Stimulated activated CD8-positive, alpha-beta memory T cell treated with anti-CD3 and anti-CD28 coated beads, Interleukin-12 subunit alpha, Interleukin-12 subunit beta, amount 100 ng/mL, for 1 hour (primary cell): ENCODE measurements around the gene NUP133.
"Not testable (repeated sequence)": the region's sequence is repeated elsewhere in the genome, so short reads cannot be mapped to it uniquely, and the experiment has no call there.

Experiments used
- DNase-seq: peaks from one replicate; pipeline ENCODE4 v3.0.0-alpha.2; 2020; ENCODE audit warnings: low read depth

The NUP133 gene

DNA sequence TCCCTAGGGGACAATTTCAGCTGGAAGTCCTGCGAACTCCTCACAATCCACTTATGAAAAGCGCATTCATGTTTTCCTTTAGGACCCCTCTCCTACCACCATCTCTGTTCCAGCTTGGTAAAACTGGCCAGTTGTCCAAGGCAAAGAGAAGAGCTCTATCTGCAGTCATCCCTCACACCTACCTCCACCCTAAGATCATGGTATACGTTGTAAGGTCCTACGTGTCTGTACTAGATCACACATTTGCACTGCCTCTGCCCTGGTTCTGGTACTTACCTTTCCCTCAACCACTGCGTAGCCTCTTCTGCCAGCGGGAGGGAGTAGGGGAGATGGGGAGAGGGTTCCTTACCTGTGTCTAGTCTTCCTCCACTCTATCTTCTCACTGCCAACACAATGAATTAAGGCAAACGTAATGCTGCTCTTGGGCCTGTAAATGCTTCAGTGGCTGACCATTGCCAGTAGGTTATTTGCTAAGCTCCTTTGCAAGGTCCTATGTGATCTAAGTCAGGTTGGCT, 739 bp upstream of the NUP133 start:
- DNase-seq: no peak

DNA sequence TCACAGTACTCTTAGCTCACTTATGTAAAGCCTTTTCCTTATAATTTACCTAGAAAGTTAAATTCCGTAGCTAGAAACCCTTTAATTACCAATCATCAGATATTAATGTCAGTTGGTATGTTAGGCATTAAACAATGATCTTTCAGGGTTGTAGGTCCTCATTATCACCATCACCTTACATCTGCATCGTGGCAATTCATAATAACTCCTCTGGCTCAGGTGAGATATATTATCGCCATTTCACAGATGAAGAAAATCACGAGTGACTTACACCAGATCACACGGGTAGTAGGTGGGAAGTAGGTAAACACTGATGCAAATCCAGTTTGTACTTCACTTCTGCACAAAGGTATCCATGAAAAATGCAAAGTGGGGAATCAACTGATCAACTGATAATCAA, 639 bp downstream of the NUP133 start:
- no peak for DNase-seq

DNA sequence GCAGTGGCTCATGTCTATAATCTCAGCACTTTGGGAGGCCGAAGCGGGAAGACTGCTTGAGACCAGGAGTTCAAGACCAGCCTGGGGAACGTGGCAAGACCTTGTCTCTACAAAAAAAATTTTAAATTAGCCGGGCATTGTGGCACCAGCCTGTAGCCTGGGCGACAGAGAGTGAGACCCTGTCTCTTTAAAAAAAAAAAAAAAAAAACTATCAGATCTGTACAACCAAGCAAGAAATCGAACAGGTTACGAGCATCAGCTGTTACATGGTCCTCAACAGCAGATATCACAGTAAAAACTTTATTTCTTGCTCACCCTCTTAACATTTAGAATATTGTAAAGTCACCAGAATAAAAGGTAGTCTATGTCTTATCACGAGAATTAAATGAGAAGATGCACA, 1.5 kb downstream of the NUP133 start:
- no peak for DNase-seq

DNA sequence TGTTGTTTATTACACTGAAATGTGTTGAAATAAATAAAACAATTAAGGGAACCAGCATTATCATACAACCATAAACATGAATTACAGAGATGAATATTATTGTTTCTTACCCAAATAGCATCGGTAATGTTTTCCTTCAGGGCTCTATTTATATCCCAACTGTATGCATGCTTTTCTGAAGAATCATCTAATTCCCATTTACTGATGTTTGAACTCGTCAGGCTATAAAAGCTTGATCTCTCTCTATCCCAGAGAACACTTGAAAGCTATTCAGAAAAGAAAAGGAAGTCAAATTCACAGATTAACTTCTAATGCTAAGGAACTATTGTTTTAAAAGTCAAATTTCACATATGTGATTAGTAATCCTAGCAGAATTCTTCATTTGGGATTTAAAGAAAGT, 12.4 kb downstream of the NUP133 start:
- DNase-seq: no peak

DNA sequence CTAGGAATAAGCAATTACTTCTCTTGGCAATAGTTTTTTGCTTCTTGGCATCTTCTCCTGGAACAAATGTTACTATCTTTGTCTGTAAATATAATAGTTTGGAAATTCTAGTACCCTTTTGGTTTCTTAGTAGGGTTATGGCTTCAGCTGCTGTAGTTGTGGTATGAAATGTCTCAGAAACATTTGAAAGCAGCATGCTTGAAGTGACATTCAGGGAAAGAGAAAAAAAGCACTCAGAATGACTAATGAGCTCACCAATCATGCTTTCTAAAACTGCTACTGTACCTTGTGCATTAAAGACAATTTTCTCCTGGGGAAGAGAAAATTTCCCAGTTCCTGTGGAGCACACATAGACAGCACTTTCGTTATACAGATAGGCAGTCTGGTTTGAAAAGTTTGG, 21.0 kb downstream of the NUP133 start:
- no peak for DNase-seq

DNA sequence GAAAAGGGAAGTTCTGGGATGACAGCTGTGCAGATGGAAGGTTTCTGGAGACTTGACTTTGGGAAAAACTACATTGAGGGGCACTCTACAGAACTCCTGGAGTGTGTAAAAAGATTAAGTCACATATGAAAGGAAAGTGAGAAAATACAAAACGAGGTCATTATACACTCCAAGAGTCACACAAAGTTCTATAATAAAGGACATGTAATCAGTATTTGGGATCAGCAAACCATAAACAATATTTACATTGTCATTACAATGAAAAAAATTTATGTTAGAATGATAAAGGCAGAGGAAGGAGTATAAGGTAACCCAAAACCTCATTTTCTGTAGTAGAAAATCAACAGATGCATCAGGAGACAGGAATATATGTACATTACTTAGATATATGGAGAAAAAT, 22.8 kb downstream of the NUP133 start:
- no peak for DNase-seq

DNA sequence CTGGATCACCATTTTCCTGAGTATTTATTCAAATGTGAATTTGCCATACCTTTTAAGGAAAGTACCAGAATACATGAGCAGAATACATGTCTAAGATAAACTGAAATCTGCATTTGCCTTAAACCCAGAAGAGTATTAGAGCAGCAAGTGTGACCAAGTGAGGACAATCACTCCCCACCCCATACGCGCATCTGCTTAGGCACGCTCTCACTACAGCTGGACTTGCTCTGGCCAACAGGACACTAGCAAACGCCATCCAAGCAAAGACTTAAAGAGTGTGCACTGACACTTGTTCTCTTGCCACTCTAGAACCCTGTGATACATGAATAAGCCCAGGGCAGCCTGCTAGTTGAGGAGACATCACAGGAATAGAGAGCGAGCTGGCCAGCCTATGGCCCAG, 25.6 kb downstream of the NUP133 start:
- no peak for DNase-seq

DNA sequence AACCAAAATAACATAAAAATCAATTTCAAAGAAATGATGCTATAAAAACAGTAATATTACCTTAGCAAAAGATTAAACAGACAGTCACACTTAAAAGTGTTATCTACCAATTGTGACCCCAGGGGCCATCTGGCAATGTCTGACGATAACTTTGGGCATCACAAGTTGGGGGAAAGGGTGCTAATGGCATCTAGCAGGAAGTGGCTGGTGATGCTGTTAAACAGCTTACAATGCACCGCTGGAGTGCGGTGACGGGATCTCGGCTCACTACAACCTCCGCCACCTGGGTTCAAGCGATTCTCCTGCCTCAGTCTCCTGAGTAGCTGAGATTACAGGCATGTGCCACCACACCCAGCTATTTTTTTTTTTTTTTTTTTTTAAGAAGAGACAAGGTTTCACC, 27.6 kb downstream of the NUP133 start:
- no peak for DNase-seq

DNA sequence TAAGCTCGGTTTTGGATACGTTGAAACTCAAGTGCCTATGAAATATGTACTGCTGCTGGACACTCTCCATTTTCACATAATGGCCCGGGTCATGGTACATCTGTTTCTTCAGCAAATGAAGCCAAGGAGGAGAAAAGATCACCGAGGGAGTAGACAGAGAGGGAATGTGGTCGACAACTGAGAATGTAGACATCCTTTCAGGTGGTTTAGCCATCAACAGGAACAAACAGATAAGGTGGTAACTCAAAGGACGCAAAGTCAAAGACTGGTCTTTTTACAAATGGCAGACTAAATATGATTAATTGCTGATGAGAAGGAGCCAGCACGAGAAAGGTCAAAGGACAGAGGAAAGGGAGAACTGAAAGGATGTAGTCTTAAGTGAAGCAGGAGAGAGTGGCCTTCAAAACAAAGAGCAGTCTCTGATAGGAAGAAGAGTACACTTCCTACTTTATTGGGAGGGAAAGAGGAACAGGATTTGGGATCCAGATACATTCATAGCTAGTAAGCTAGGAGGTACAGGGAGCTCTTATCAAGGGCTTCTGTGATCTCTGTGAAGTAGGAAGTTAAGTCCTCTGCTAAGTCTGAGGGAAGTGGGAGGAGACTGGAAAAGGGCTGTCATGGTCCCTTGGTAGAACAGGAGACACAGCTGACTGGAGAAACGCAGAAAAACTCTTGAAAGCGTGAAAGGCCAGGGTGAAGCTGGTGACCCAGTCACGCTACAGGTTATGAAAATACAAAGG, 28.3 kb downstream of the NUP133 start:
- no peak for DNase-seq

DNA sequence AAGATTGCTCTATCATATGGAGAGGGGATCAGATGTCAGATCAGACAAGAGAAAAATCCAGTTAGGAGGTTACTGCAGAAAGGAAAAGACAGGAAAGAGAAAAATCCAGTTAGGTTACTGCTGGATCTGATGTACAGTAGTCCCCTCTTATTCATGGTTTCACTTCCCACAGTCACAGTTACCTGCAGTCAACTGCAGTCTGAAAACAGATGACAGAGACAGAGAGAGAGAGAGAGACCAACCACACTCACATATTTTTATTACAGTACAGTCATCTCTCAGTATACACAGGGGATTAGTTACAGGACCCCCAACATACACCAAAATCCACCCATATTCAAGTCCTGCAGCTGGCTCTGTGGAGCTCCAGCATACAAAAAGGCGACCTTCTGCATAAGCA, 29.3 kb downstream of the NUP133 start:
- no peak for DNase-seq

DNA sequence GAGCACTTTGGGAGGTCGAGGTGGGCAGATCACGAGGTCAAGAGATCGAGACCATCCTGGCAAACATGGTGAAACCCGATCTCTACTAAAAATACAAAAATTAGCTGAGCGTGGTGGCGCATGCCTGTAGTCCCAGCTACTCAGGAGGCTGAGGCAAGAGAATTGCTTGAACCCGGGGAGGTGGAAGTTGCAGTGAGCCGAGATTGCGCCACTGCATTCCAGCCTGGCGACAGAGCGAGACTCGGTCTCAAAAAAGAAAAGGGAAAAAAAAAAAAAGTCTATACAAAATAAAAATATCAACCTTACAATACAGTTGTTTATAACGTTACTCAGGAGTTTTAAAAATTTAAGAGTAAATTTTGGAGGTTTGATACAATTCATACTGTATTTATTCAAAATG, 32.3 kb downstream of the NUP133 start:
- DNase-seq: not testable (repeated sequence)

DNA sequence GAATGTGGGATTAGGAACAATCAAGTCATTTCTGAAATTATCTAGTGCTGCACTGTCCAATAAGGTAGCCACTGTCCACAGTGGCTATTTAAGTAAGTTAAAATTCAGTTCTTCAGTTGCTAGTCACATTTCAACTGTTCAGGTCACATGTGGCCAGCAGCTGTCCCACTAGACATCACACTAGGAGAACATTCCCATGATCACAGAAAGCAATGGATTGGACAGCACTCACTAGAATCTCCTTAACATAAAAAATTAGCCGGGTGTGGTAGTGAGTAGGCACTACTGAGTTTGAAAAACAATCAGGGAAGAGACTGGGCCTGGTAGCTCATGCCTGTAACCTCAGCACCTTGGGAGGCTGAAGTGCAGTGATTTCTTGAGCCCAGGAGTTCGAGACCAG, 33.6 kb downstream of the NUP133 start:
- DNase-seq: no peak

DNA sequence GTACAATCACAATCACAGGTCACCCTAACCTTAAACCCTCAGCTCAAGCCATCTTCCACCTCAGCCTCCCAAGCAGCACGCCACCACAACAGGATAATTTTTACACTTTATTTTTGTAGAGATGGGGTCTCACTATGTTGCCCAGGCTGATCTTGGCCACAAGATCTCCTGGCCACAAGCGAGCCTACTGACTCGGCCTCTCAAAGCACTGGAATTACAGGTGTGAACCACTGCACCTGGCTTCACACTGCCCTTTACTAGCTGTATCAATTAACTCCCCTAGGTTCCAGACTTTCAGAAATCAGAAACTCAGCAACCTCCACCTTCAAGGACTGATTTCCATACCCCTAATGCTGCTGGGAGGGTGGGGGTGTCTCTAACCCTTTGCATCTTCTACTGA, 37.0 kb downstream of the NUP133 start:
- no peak for DNase-seq

DNA sequence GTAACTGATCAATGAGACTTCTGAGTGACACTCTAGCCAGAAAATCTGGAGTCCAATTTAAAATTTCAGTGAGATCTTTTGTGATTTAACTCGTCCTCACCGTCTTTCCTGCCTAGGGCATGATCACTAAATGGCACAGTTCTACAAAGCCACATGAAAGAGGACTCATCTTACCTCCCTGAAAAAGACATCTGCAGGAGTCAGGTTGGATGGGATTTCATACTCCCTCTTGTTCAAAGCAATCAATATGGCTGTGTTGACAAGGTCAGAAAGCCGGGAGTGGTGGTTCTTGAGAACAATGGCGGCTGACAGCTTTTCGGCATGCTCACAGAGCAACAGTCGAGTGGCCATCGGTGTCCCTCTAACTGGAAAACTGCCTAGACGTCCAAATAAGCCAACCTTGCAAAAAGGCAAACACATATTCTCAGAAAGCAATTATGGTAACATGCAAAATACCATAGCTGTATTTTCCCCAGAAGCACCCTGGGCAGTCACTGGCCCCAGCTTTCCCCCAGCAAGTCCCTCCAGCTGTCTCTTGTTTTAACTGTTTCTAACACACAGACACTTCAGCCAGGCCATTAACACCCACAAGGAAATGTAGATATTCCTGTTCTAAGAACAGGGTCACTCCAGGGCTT, 37.6 kb downstream of the NUP133 start:
- DNase-seq: no peak

DNA sequence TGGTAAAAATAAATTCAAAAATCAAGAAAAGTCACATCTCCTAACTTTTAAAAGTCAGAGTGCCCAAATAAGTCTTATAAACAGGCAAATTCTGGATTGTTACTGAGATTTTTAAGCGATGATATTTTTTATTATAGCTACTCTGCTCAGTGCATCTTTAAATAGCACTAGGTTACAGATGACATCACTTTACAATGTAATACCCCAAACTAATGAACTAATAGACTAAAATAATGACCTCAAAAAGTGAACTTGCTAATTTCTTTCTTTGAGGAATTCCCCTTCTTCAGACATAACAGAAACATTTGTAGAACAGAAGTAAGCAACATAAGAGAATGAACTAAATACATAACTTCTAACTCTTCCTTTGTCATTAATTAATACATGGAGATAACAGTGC, 41.3 kb downstream of the NUP133 start:
- no peak for DNase-seq

DNA sequence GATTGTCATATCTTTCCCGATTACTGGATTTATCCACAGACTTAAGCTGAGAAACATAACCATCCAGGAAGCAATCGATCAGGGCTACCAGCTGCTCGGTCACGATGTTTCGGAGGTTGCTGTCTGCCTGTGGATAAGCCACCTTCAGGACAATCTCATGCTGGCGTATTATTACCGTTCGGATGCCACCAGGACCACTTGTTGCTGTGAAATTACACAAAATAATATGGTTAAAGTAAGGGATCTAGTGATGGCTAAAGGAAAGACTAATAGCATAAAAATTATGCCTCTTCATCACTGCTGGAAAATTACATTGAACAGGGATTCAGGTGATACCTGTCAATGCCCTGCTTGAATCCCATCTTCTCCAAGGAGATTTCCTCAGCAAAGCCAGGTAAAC, 43.5 kb downstream of the NUP133 start:
- DNase-seq: no peak

DNA sequence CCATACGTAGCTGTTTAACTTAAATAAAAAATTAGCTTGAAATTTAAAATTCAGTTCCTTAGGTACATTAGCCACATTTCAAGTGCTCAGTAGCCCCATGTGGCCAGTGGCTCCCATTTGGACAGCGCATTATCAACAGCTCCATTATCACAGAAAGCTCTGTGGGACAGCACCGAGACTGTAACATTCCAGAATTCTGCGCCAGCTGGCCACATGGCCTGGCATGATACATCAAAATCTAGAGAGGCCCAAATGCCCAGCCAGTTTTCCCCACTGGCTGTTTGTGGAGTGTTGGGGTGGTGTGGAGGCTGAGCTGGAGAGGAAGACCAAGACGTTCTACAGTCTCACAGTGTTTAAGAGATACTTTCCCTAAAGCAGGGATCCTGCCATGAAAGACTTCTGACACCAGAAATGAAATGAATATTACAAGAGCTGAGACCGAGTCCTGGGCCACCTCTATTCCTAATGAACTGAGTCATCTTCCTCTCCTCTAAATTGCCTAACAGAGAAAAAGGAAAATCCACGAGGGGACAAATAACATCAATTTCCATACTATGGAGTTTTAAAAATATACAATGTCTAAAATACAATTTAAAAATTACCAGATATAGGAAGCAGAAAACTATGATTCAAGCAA, 47.0 kb downstream of the NUP133 start:
- no peak for DNase-seq

DNA sequence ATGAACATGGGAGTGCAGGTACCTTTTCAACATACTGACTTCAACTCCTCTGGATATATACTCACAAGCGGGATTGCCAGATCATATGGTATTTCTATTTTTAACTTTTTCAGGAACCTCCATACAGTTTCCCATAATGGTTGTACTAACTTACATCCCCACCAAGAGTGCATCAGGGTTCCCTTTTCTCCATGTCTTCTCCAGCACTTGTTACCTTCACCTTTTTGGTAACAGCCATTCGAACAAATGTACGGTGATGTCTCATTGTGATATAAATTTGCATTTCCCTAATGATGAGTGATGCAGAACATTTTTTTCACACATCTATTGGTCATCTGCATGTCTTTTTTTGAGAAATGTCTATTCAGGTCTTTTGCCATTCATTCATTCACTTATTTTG, 48.3 kb downstream of the NUP133 start:
- no peak for DNase-seq

DNA sequence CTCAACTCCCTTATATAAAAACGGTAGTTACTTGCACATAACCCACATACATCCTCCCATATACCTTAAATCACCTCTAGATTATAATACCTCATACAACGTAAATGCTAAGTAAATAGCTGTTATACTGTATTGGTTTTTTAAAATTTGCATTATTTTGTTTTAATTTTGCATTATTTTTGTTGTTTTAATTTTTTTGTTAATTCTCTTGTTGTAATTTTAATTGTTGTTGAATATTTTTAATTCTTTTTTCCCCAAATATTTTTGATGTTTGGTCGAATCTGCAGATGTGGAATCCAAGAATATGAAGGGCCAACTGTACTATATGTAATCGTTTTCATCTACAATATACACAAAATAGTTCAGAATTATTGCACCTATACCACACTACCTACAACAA, 50.7 kb downstream of the NUP133 start:
- DNase-seq: no peak

DNA sequence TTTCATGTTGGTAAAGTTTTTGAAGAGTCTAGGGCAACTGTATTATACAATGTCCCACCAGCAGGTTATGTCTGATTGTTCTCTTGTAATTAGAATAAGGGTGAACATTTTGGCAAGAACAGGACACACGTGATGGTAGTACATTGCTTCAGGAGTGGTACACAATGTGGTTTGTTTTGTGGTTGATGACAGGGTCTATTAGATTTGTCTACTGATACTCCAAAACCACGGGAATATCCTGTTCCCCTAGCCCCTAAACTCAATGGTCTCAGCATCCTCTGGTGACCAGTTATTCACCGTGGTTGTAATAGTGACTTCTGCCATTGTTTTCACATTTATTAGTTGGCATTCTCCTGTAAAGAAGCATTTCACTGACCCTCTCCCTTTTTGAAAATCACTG, 52.1 kb downstream of the NUP133 start:
- no peak for DNase-seq

DNA sequence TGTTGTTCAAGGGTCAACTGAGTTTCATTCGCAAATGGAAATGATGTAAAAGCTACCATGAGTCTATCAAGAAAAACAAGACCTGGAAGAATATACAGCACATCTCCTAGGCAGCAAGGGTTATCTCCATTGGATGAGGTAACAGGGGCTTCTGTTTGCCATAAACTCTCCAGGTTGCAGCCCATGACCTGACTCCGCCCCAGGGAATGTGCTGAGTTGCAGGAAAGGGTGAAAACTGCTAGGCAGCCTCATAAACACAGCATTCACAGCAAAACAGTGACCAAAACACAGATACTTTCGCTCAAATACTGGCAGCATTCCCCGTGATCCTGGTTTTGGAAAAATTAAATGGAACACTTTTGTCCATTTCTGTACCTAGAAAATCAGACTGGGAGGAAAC, 54.1 kb downstream of the NUP133 start:
- DNase-seq: no peak

DNA sequence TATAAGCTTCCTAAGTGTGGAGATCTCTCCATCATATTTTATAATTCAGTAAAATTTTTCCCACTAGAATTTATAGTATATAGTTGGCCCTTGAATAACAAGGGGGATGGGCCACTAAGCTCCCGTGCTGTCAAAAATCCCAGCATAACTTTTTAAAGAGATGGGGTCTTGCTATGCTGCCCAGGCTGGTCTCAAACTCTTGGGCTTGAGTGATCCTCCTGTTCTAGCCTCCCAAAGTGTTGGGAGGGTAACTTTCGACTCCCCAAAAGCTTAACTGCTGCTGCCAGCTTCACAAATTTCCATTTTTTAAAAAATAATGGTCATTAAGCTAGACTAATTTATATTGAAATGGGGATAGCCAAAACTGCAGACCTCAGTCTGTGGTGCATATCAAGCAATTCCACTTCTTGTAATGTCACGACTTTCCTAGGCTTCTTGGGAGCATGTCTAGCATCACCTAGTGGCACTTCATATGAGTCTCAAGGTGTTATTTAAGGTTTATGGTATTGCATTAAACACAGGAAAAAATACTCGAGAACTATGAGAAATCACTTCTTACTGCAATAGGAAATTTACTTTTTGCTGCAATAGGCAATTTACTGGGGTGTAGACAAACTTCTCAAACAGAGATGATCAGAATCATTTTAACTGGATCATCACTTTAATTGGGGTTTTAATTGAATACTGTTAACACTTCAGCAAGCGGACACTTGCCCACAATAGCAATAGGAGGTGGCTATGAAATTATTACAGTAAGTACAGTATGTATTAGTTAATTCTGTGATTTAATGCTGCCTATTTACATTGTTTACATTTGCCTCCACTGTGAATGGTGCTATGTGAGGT, 55.0 kb downstream of the NUP133 start:
- no peak for DNase-seq

DNA sequence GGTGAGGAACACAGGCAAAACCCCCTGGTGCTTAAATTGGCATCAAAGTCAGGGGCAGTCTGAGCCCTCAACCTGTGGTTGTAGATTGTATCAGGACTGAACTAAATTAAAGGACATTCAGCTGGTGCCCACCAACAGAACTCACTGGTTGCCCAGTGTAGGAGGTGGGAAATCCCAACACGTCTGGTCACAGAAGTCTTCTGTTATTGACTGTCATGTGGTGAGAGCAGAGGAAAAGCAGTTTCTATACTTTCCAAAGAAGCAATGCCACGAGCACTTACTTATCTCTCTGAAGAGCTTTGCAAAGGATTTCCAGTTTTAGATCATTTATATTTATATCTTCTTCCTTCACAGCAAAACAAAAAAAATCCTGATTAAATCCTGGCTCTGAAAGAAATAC, 59.3 kb downstream of the NUP133 start:
- no peak for DNase-seq
